B cell (primary cell): ENCODE data around the gene LRRC74B.

ENCODE experiments used
- EZH2 ChIP-seq: IDR thresholded peaks from 2 replicates; pipeline ENCODE4 v1.6.1; 2012; ENCODE audit warnings: borderline replicate concordance, low read depth, mild to moderate bottlenecking, moderate library complexity, low read length; ENCODE audit not compliant: insufficient read depth, poor library complexity, severe bottlenecking
- TF ChIP-seq, protein P1 (sequence below): fragments of 200-600 bp; IDR thresholded peaks from one replicate; pipeline ENCODE4 v1.8.0; 2022; ENCODE audit warnings: antibody characterized with exemption, mild to moderate bottlenecking

DNA sequence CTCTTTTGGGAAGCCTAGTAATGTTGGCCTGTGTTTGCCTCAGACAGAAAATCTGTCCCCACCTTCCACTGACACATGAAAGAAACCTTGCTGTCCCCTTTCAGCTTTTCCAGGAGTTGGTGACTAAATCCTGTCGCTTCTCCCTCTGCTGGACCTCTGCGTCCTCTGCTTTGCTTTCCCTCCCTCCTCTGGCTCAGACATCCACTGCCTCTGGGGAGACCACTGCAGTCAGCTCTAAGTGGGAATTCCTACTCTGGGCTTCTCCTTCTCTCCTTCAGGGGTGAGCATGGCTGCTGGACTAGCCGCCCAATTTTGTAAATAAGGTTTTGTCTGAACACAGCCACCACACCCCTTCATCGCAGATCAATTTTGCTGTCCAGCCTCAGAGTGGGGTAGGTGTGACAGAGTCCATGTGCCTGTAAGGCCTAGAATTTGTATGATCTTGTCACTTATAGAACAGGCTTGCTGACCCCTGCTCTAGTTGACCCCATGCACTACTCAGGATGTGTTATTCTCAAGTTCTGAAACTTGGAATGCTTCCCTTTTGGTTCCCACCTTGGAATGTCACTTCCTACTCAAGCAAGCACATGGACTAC is 23.0 kb downstream of the LRRC74B start:
- no peak for TF ChIP-seq EZH2
- TF ChIP-seq, protein P1, sequence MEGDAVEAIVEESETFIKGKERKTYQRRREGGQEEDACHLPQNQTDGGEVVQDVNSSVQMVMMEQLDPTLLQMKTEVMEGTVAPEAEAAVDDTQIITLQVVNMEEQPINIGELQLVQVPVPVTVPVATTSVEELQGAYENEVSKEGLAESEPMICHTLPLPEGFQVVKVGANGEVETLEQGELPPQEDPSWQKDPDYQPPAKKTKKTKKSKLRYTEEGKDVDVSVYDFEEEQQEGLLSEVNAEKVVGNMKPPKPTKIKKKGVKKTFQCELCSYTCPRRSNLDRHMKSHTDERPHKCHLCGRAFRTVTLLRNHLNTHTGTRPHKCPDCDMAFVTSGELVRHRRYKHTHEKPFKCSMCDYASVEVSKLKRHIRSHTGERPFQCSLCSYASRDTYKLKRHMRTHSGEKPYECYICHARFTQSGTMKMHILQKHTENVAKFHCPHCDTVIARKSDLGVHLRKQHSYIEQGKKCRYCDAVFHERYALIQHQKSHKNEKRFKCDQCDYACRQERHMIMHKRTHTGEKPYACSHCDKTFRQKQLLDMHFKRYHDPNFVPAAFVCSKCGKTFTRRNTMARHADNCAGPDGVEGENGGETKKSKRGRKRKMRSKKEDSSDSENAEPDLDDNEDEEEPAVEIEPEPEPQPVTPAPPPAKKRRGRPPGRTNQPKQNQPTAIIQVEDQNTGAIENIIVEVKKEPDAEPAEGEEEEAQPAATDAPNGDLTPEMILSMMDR = no peak
